Left forelimb (tissue), 1 donor: ENCODE measurements around the gene ZNF625.

Experiments
- DNase-seq: peaks from one replicate; pipeline ENCODE4 v3.0.0-alpha.2; 2018; ENCODE audit warnings: low spot score

The ZNF625 gene

DNA sequence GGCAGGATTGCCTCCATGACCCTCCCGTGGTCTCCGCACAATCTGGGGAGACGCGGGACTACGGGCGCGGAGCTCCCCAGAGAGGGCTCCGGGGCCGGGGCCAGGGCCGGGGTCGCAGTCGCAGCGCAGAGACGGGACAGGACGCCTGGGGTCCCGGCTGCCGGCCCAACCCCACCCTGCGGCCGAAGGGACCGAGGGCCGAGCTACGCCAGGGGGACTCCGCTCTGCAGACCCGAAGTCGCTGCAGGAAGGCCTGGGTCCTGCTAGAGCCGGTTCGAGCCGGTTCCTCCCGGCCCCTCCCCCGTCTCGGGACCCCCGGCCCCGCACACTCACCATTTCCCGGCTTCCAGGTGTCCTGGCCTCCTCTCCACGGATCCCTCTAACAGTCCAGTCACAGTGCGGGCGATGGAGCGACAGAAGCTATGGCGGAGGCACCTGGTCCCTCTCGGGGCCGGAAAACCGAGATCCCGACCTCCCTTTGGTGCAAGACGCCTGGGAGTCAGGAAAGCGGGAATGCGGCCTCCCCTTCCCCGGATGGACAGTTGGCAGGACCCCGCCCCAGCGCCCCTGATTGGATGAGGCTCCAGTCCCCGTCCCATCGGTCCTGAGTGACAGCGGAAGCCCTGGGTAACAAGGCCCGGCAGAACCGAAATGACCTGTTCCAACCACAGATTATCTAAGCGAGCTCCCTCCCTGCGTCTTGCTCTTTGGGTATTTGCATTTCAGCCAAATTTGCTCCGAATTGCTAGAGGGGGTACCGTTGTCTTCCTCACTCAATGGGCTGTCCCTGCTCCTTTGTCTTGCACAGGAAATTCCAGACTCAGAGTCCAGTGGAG is at the start of gene ZNF625:
Gene ZNF625, minus strand, starts transcription at position 512 of the 836 bp plus-strand sequence. Its CDS starts 176 bp downstream, at position 336.
- DNase-seq: peak; percentile 89

DNA sequence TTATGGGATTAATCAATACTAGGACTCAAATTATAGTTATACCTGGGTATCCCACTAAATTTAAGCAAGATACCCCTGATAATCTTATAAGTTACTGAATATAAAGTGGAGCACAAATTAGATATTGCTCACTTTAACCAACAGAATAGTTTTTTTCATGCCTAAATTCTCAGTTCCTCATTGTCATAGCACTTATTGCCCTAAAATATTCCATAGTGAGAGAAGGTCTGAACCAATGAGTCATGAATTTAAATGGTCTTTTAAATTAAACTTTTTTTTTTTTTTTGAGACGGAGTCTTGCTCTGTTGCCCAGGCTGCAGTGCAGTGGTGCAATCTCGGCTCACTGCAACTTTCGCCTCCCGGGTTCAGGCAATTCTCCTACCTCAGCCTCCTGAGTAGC is 48.8 kb upstream of the ZNF625 start:
- DNase-seq: no peak

GRCh38 chr19:12202250-12202649 is 45.7 kb upstream of the ZNF625 start:
- no peak for DNase-seq

- DNase-seq: no peak
These were observed 43.4 kb upstream of the ZNF625 start for GRCh38 chr19:12199757-12200419.

DNA sequence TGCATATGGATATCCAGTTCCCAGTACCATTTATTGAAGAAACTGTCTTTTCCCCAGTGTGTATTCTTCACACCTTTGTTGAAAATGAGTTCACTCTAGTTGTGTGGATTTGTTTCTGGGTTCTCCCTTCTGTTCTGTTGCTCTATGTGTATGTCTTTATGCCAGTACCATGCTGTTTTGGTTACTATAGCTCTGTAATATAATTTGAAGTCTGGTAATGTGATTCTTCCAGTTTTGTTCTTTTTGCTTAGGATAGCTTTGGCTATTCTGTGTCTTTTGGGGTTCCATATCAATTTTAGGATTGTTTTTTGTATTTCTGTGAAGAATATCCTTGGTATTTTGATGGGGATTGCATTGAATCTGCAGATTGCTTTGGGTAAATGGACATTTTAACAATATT is 41.6 kb upstream of the ZNF625 start:
- no peak for DNase-seq

- peak; percentile 89 for DNase-seq
These were observed 38.5 kb upstream of the ZNF625 start for GRCh38 chr19:12194827-12195731.

- DNase-seq: no peak
These were observed 31.1 kb upstream of the ZNF625 start for GRCh38 chr19:12187625-12188024.

GRCh38 chr19:12180377-12180776 is 23.8 kb upstream of the ZNF625 start:
- DNase-seq: no peak

GRCh38 chr19:12166626-12167025 is 10.1 kb upstream of the ZNF625 start:
- no peak for DNase-seq

DNA sequence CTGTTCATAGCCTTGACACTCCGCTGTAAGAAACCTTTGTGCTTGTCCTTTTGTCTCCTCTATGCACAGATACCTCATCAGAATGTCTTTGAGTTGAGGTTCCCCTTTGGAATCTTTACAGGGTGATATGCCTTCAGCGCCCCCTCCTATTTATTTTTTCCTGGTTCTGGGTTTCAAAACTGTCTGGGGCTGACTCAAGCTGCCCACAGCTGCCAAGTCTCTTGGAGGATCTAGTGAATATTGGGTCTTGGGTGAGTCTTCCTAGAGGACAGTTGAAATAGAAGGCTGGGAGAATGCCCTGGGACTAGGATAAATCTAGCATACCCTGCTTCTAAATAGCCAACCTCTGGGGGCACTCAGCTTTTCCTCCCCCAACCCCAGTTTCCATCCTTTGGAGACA is 7.3 kb upstream of the ZNF625 start:
- DNase-seq: no peak

DNA sequence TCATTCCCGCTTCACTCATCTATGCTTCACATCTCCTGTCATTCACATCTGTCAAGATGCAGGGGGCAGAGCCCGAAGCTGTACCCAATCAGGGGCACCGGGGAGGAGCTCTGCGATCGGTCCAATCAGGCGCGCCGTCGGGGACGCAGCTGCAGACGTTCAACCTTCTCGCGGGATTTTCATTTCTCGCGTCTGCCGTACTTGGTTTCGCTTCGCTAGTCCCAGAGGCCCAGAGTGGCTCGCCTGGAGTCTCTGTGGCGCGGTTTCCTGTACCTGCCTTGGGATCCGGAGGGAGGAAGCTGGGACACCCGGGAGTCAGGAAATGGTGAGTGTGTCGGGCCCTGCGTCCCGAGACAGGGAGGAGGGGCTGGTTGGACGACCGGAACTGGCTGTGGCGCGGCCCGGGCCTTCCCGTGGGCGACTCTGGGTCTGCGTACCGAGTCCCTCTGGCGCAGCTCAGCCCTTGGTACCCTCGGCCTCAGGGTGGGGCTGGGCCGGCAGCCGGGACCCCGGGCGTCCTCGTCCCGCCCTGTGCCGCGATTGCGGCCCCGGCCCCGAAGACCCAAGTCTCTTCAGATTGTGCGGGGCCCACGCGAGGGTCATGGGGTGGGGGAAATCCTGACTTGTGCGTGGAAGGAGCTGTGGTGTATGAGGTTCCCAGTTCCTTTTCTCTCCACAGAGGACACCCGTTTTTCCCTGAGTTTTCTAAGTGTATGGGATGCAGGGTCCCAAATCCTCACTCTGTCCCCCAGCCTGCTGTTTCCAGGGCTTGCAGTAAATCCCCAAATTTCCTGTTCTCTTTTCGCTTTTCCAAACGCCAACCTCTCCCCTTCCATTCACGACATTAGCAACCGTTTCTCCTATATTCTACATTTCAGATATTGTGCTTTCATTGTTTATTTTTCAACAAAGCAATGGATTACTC is 6.6 kb upstream of the ZNF625 start, which contains the start of gene ZNF136:
Gene ZNF136, plus strand, starts transcription at position 215 of the 925 bp plus-strand sequence. Its CDS starts 108 bp downstream, at position 323.
- DNase-seq: peak; percentile 92

DNA sequence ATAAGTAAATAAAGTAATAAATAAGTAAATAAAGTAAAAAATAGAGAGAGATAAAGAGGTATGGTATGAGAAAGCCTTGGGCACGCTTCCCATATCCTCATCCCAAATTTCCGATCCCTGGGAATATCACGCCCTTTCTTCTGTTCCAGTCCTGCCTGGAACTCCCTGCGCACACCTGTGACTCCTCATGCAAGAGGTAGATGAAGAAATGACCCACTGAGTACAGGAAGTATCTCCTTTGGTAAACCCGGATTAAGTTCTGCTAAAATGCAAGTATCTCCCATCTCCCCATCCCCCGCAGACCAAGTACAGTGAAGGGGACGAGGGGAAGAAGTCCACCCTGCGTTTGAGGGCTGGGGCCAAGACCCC is 6.0 kb upstream of the ZNF625 start:
- no peak for DNase-seq

DNA sequence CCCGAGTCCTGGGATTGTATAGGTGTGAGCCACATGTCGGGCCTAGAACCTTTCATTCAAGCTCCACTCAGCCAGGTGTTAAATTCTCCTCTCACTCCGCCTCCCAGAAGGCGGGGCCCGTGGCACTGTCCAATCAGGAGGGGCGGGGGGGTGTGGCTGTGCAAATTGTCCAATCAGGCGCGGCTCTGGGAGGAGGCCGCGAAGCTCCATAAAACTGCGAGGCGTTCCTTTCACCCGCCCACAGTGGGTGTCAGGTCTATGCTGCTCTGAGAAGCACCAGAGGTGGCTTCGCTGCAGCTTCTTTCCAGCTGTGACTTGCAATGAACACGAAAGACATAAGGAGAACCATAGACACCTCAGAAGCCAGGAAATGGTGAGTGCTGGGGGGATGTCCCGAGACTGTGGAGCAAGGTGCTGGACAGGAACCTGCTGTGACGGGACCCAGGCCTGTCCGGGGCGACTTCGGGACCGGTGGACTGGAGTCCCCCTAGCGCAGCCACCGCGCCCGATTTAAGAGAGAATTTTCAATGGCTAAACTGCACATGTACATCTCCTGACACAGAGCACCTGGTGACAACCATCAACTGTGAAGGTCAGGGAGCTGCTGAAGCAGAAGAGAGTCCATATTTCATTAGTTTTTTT is 3.4 kb upstream of the ZNF625 start:
- no peak for DNase-seq

- no peak for DNase-seq
These were observed 1.1 kb downstream of the ZNF625 start for GRCh38 chr19:12155324-12155860.

DNA sequence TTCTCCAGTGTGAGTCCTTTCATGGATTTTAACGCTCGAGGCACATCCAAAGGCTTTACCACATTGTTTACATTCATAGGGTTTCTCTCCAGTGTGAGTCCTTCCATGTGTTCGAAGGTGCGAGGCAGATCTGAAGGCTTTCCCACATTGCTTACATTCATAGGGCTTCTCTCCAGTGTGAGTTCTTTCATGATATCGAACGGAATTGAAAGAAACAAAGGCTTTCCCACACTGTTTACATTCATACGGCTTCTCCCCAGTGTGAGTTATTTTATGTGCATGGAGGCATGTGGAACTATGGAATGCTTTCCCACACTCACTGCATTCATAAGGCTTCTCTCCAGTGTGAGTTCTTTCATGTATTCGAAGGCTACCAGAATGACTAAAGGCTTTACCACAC is 11.2 kb downstream of the ZNF625 start:
- no peak for DNase-seq

DNA sequence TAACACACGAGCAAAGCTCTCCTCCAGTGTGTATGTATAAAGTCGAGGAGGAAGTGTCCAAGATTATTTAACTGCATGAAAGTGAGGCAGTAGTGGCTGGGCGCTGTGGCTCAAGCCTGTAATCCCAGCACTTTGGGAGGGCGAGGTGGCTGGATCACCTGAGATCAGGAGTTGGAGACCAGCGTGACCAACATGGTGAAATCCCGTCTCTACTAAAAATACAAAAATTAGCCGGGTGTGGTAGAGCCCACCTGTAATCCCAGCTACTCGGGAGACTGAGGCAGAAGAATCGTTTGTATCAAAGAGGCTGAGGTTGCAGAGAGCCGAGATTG is 15.2 kb downstream of the ZNF625 start:
- no peak for DNase-seq

DNA sequence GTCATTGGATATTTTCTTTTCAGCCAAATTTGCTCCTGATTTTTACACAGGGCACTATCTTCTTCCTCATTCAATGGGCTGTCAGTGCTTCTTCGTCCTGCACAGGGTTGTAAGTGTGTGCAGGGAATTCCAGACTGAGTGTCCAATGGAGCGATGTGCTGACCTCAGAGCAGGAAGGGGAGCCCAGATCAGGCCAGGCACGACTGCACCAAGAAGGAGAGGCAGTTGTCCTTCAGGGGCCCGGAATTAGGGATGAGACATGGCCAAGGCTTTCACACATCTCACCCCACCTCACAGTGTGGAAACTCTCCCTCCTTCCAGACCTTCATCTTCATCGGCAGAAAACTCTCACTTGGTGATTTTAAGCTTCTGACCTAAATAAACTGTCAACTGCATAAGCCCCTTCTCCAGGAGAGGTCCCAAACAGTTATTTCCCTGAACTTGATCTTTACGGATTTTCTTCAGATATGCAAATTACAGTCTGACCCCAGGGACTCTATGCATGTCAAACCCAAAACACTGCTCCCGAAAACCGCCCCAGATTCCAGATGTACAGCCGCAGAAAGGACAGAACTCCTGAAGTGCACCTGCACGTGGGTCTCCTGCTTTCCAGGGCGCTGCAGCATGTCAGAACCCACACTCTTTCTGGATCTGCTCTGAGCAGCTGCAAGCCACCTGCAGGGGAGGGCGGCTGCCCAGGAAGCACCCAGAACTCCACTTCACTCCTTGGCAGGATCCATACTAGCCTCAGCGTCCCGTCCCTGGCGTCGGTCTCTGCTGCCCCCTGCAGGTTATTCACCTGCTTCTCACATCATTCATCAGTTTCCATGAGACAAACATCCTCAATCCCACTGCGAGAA is 15.8 kb downstream of the ZNF625 start:
- DNase-seq: peak; percentile 92

GRCh38 chr19:12139885-12140544 is 16.5 kb downstream of the ZNF625 start, which contains the start of gene ZNF20:
Gene ZNF20, minus strand, starts transcription at chr19:12140350. Its CDS starts 168 bp downstream, at chr19:12140182.
- DNase-seq: peak; percentile 97

GRCh38 chr19:12139269-12139668 is 17.3 kb downstream of the ZNF625 start:
- no peak for DNase-seq
